Ectodermal cell (in vitro differentiated cells): ENCODE data around the gene TSPAN33.
"Not testable (repeated sequence)": the region's sequence is repeated elsewhere in the genome, so short reads cannot be mapped to it uniquely, and the experiment has no call there.

Experiments used
- H3K27ac ChIP-seq: 2 replicates; pipeline ENCODE4 v1.7.0; 2013; ENCODE audit warnings: mild to moderate bottlenecking, low read depth, low read length; ENCODE audit not compliant: insufficient read depth, poor library complexity, severe bottlenecking
- H3K27me3 ChIP-seq: 2 replicates; pipeline ENCODE4 v1.7.0; 2013; ENCODE audit warnings: mild to moderate bottlenecking, low read length; ENCODE audit not compliant: insufficient read depth, control insufficient read depth, poor library complexity, severe bottlenecking
- H3K36me3 ChIP-seq: one replicate; pipeline ENCODE4 v1.7.0; 2013; ENCODE audit warnings: low read length; ENCODE audit not compliant: control insufficient read depth, insufficient read depth
- H3K4me1 ChIP-seq: one replicate; pipeline ENCODE4 v1.7.0; 2013; ENCODE audit warnings: low read length; ENCODE audit not compliant: control insufficient read depth, insufficient read depth
- H3K4me3 ChIP-seq: 2 replicates; pipeline ENCODE4 v1.7.0; 2013; ENCODE audit warnings: low read depth, low read length, control low read depth; ENCODE audit not compliant: insufficient read depth
- H3K9me3 ChIP-seq: 2 replicates; pipeline ENCODE4 v1.7.0; 2013; ENCODE audit warnings: mild to moderate bottlenecking, low read length, moderate library complexity; ENCODE audit not compliant: control insufficient read depth
- WGBS, 2 experiments: methylation state at CpG; one replicate each; pipeline ENCODE4 v1.1.7; 2013; ENCODE audit warnings: missing lambda C conversion rate in 2 of 2; 5-methylcytosine and 5-hydroxymethylcytosine counted together

TSPAN33 gene

GRCh38 chr7:129216101-129216715, 71.7 kb downstream of the TSPAN33 start:
- H3K27ac ChIP-seq, H3K4me1 ChIP-seq, H3K9me3 ChIP-seq, H3K27me3 ChIP-seq, H3K4me3 ChIP-seq: not testable (repeated sequence)
- H3K36me3 ChIP-seq, result peaks cover 25% of the 10 kb centered on the region
- 96 to 97% methylated on average over 34 of the region's 34 CpGs for WGBS, 2 experiments

GRCh38 chr7:129216821-129217416, 72.4 kb downstream of the TSPAN33 start:
- WGBS, 2 experiments, result 89 to 97% methylated on average over 4 to 6 of the region's 8 CpGs
- not testable (repeated sequence) for H3K4me1 ChIP-seq, H3K27me3 ChIP-seq, H3K27ac ChIP-seq, H3K4me3 ChIP-seq, H3K9me3 ChIP-seq
- H3K36me3 ChIP-seq, result peaks cover 18% of the 10 kb centered on the region

GRCh38 chr7:129218514-129219062, 74.1 kb downstream of the TSPAN33 start:
- Histone ChIP-seq H3K27ac (no peak overlapping the region), H3K9me3 (no peaks in the 10 kb centered on the region), H3K27me3 (no peaks in the 10 kb centered on the region), H3K4me3 (no peak overlapping the region), H3K4me1 (no peaks in the 10 kb centered on the region), H3K36me3 (peaks cover 8% of the 10 kb centered on the region)
- 24 to 29% methylated on average over 9 of the region's 9 CpGs for WGBS, 2 experiments

GRCh38 chr7:129219166-129219565, 74.7 kb downstream of the TSPAN33 start:
- H3K9me3 ChIP-seq, H3K27ac ChIP-seq, H3K27me3 ChIP-seq, H3K4me1 ChIP-seq, H3K36me3 ChIP-seq, H3K4me3 ChIP-seq: not testable (repeated sequence)
- WGBS, 2 experiments, result 92% methylated on average over 4 of the region's 4 CpGs
